Body of pancreas (tissue), 4 donors: ENCODE results near the gene RNF181.

Source experiments
- CTCF ChIP-seq, 7 experiments: fragments of 450-650 bp in 4 of 7; fragments of 200-600 bp in 3 of 7; sonication (generic) in 3 of 7; IDR thresholded peaks; one replicate each; pipeline ENCODE4 v1.5.1; 2016 to 2019; ENCODE audit warnings: antibody characterized with exemption in 7 of 7
- POLR2A ChIP-seq, 3 donors: fragments of 450-650 bp; IDR thresholded peaks; one replicate each; pipeline ENCODE4 v1.6.1; 2016; ENCODE audit warnings: antibody characterized with exemption in 3 of 3, mild to moderate bottlenecking in 2 of 3

GRCh38 chr2:85554980-85555612 is 40.4 kb upstream of the RNF181 start:
- TF ChIP-seq CTCF (IDR thresholded peaks at IDR 0.05) (no peak), POLR2A (IDR thresholded peaks at IDR 0.05) (no peak)
